ENCODE data around the gene AGPAT4. TPM values are rescaled to one million over a fixed set of nuclear protein-coding genes. Genes with fewer than 3 reads are reported as not detected.
A peak's percentile ranks its signal among the peaks of the same experiment; 100 is the strongest.

The AGPAT4 gene
- total RNA-seq, 2 donors from 2014 or later = 7.6 to 12.1 TPM

GRCh38 chr6:161143663-161144430, 130.0 kb downstream of the AGPAT4 start:
- Mint-ChIP-seq H3K27ac (no peak overlapping the region), H3K9me3 (no peaks in the 10 kb centered on the region), H3K4me1 (ENCODE audit: low read depth in 2 of 2) (no peaks in the 10 kb centered on the region), H3K27me3 (no peaks in the 10 kb centered on the region), H3K4me3 (no peak overlapping the region), H3K36me3 (no peaks in the 10 kb centered on the region)
- ATAC-seq = no peak
- DNase-seq (ENCODE audit: low spot score) = no peak

DNA sequence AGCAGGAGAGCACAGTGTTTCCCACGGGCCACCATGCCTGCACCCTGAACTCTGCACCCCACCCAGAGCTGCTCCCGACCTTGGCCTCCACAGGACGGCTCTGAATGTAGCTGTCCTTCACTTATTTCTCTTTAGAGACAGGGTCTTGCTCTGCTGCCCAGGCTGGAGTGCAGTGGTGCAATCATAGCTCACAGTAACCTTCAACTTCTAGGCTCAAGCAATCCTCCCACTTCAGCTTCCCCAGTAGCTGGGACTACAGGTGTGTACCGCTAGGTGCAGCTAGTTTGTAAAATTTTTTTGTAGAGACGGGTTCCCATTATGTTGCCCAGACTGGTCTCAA, 130.9 kb downstream of the AGPAT4 start:
- DNase-seq (ENCODE audit: low spot score) (no peak), ATAC-seq (no peak)
- Mint-ChIP-seq H3K4me1 (ENCODE audit: low read depth in 2 of 2) (no peaks in the 10 kb centered on the region), H3K9me3 (no peaks in the 10 kb centered on the region), H3K27ac (no peak overlapping the region), H3K27me3 (no peaks in the 10 kb centered on the region), H3K36me3 (no peaks in the 10 kb centered on the region), H3K4me3 (no peak overlapping the region)

GRCh38 chr6:161141173-161141572, 132.7 kb downstream of the AGPAT4 start:
- no peak for DNase-seq (ENCODE audit: low spot score)
- Mint-ChIP-seq H3K9me3 (no peaks in the 10 kb centered on the region), H3K27me3 (no peaks in the 10 kb centered on the region), H3K4me3 (no peak overlapping the region), H3K27ac (no peak overlapping the region), H3K36me3 (no peaks in the 10 kb centered on the region), H3K4me1 (ENCODE audit: low read depth in 2 of 2) (peaks cover 0 to 3% of the 10 kb centered on the region in 2 donors)
- ATAC-seq = no peak

- no peak for DNase-seq (ENCODE audit: low spot score)
- no peak overlapping the region for H3K27ac Mint-ChIP-seq
- no peaks in the 10 kb centered on the region for H3K27me3 Mint-ChIP-seq
- H3K4me1 Mint-ChIP-seq (ENCODE audit: low read depth in 2 of 2) = peaks cover 0 to 3% of the 10 kb centered on the region in 2 donors
- no peaks in the 10 kb centered on the region for H3K36me3 Mint-ChIP-seq
- no peaks in the 10 kb centered on the region for H3K9me3 Mint-ChIP-seq
- ATAC-seq = no peak
- no peak overlapping the region for H3K4me3 Mint-ChIP-seq
Measured at GRCh38 chr6:161140554-161140875, 133.3 kb downstream of the AGPAT4 start.

DNA sequence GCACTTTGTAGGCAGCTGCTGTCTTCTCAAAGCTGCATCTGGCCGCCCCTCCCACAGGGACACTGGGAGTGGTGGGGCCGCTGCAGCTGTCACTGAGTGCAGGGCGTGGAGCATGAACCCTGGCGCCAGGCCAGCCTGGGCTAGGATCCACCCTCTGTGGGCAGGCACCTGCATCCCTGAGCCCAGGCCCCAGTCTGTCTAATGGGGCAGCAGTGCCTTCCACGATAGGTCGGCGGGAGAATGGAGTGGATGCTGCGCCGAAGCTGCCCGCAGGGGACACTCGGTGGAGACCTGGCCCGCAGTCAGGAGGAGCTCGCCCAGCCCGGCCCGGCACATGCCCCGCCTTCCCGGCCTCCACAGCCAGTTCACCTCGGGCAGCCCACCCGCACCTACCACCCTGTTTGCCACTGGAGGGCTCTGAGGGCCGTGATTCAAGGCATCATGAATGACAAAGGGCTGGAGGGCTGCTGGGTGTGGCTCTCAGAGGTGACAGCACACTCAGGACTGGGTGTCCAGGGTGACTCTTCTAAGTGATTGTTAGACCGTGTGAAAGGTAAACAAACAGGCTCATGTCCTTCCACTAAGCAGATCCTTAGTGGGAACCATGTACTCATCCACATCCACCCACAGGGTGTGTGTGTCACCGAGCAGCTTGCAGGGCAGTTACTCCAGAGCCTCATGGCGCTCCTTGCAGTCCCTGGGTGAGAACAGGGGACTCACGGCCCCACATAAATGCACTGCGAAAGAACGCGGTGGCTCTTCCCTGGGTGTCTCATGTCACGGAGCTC, 133.9 kb downstream of the AGPAT4 start:
- no peaks in the 10 kb centered on the region for H3K9me3 Mint-ChIP-seq
- no peaks in the 10 kb centered on the region for H3K27me3 Mint-ChIP-seq
- DNase-seq (ENCODE audit: low spot score) (no peak), ATAC-seq (no peak)
- H3K4me1 Mint-ChIP-seq (ENCODE audit: low read depth in 2 of 2) = peaks cover 0 to 3% of the 10 kb centered on the region in 2 donors
- H3K4me3 Mint-ChIP-seq = no peak overlapping the region
- H3K27ac Mint-ChIP-seq = no peak overlapping the region
- H3K36me3 Mint-ChIP-seq = no peaks in the 10 kb centered on the region

DNA sequence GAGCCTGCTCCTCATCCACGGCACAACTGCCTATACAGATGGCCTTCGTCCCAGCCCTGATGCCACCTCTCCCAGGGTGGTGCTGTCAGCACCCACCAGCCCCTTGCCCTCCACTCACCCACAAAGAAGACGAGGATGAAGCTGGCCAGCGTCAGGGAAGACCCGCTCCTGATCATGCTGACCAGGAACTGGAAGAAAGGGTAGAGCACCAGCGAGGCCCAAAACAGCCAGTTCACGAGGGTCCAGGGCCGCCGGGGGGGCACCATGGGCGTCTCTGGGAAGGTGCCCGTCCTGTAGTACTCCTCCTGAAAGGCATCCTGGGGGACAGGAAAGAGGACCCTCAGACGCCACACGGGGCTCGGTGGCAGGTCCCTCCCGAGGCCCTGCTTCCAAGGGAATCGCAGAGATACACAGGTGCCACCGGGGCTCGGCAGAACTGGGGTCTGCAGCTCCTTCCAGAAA, 134.5 kb downstream of the AGPAT4 start:
- DNase-seq (ENCODE audit: low spot score) = no peak
- no peak for ATAC-seq
- no peak overlapping the region for H3K27ac Mint-ChIP-seq
- H3K36me3 Mint-ChIP-seq = no peaks in the 10 kb centered on the region
- H3K9me3 Mint-ChIP-seq = no peaks in the 10 kb centered on the region
- no peaks in the 10 kb centered on the region for H3K27me3 Mint-ChIP-seq
- no peak overlapping the region for H3K4me3 Mint-ChIP-seq
- peaks cover 0 to 3% of the 10 kb centered on the region in 2 donors for H3K4me1 Mint-ChIP-seq (ENCODE audit: low read depth in 2 of 2)

- H3K27me3 Mint-ChIP-seq = no peaks in the 10 kb centered on the region
- no peak overlapping the region for H3K4me3 Mint-ChIP-seq
- H3K36me3 Mint-ChIP-seq = no peaks in the 10 kb centered on the region
- H3K4me1 Mint-ChIP-seq (ENCODE audit: low read depth in 2 of 2) = peaks cover 0 to 3% of the 10 kb centered on the region in 2 donors
- ATAC-seq = no peak
- no peak for DNase-seq (ENCODE audit: low spot score)
- H3K27ac Mint-ChIP-seq = no peak overlapping the region
- H3K9me3 Mint-ChIP-seq = no peaks in the 10 kb centered on the region
Measured at GRCh38 chr6:161138543-161139303, 135.1 kb downstream of the AGPAT4 start.

DNA sequence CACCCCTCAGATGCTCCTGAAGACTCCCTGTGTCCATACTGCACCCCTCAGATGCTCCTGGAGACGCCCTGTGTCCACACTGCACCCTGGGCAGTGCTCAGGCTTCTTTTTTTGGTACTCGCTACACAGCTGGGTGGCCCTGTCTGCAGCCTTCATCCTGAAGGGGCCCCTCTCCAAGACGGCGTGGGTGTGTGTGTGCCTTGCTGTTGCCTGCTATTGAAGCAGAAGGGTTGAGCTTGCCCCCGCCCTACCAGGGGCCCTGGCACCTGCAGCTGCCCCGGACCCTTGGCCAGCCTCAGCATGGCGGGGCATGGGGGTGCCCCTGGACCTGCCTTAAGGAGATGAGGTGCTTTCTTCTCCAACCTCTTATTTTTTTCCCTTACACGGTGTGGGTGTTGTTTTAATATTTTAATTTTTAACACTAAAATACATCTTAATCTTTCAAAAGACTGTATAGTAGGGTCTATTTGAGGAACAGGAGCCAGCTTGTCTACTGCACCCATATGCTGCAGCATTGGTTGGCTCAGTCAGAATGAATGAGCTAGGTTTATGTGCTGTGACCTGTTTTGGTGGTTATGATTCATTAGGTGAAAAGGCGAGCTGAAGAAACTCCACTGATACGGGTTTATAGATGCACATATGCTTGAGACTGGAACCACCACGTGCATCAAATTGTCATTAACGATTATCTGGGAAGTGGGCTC, 135.9 kb downstream of the AGPAT4 start:
- H3K4me1 Mint-ChIP-seq (ENCODE audit: low read depth in 2 of 2) = peaks cover 0 to 3% of the 10 kb centered on the region in 2 donors
- no peaks in the 10 kb centered on the region for H3K9me3 Mint-ChIP-seq
- H3K27me3 Mint-ChIP-seq = no peaks in the 10 kb centered on the region
- no peak overlapping the region for H3K27ac Mint-ChIP-seq
- no peak overlapping the region for H3K4me3 Mint-ChIP-seq
- ATAC-seq (no peak), DNase-seq (ENCODE audit: low spot score) (no peak)
- H3K36me3 Mint-ChIP-seq = no peaks in the 10 kb centered on the region

GRCh38 chr6:161137320-161137719, 136.5 kb downstream of the AGPAT4 start:
- peaks cover 0 to 3% of the 10 kb centered on the region in 2 donors for H3K4me1 Mint-ChIP-seq (ENCODE audit: low read depth in 2 of 2)
- H3K4me3 Mint-ChIP-seq = no peak overlapping the region
- no peak overlapping the region for H3K27ac Mint-ChIP-seq
- H3K36me3 Mint-ChIP-seq = no peaks in the 10 kb centered on the region
- ATAC-seq (no peak), DNase-seq (ENCODE audit: low spot score) (no peak)
- no peaks in the 10 kb centered on the region for H3K27me3 Mint-ChIP-seq
- no peaks in the 10 kb centered on the region for H3K9me3 Mint-ChIP-seq

DNA sequence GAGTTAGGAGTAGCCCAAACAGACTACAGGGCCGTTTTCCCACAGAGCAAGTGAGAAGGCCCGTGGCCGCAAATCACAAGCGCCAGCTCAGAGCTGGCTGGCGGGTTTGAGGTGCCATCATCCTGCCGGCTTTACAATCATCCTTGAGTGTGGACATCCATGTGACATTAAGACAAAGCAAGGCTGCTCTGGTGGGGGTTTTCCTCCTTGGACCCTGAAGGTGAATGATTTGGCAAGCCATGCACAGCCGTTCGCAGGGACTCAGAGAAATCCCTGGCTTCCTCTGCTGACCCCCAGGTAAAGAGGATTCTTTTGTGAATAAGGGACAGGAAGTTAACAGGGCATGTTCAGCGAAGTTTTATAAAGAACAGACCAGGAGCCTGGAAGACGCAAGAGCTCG, 137.2 kb downstream of the AGPAT4 start:
- no peak overlapping the region for H3K4me3 Mint-ChIP-seq
- no peak for DNase-seq (ENCODE audit: low spot score)
- peak overlapping the region in 1 of 2 donors; percentile 23 for H3K27ac Mint-ChIP-seq
- no peaks in the 10 kb centered on the region for H3K9me3 Mint-ChIP-seq
- ATAC-seq = no peak
- no peaks in the 10 kb centered on the region for H3K27me3 Mint-ChIP-seq
- no peaks in the 10 kb centered on the region for H3K36me3 Mint-ChIP-seq
- H3K4me1 Mint-ChIP-seq (ENCODE audit: low read depth in 2 of 2) = peaks cover 0 to 3% of the 10 kb centered on the region in 2 donors

GRCh38 chr6:161135695-161136591, 137.9 kb downstream of the AGPAT4 start:
- Mint-ChIP-seq H3K4me1 (ENCODE audit: low read depth in 2 of 2) (peaks cover 0 to 3% of the 10 kb centered on the region in 2 donors), H3K9me3 (no peaks in the 10 kb centered on the region), H3K36me3 (no peaks in the 10 kb centered on the region), H3K27me3 (no peaks in the 10 kb centered on the region), H3K27ac (peak overlapping the region in 1 of 2 donors; percentile 23), H3K4me3 (no peak overlapping the region)
- peak in 1 of 2 donors; percentile 30 for ATAC-seq
- no peak for DNase-seq (ENCODE audit: low spot score)

GRCh38 chr6:161134550-161135298, 139.1 kb downstream of the AGPAT4 start:
- peaks cover 0 to 3% of the 10 kb centered on the region in 2 donors for H3K4me1 Mint-ChIP-seq (ENCODE audit: low read depth in 2 of 2)
- no peaks in the 10 kb centered on the region for H3K9me3 Mint-ChIP-seq
- no peak overlapping the region for H3K4me3 Mint-ChIP-seq
- no peak overlapping the region for H3K27ac Mint-ChIP-seq
- ATAC-seq = no peak
- no peaks in the 10 kb centered on the region for H3K36me3 Mint-ChIP-seq
- no peaks in the 10 kb centered on the region for H3K27me3 Mint-ChIP-seq
- DNase-seq (ENCODE audit: low spot score) = no peak
